T-cell (primary cell): ENCODE measurements around the gene SYNGAP1. TPM values are rescaled to one million over a fixed set of nuclear protein-coding genes. Genes with fewer than 3 reads are reported as not detected.

Source experiments
- ATAC-seq, 4 experiments: fragments of 200-7000 bp in 3 of 4; fragments of 150-1000 bp in 1 of 4; cut with Tn5 transposase; replicated peaks in 1 of 4; 1 replicate in 3 of 4; 2 replicates in 1 of 4; pipeline ENCODE4 v1.10.0; 2021; ENCODE audit warnings: moderate library complexity in 3 of 4, mild to moderate bottlenecking in 2 of 4, moderate number of reproducible peaks in 1 of 4
- CTCF ChIA-PET, 2 donors: fragments of 300-600 bp; sonication (Branson Sonifier 250); formaldehyde crosslinking; loops; one replicate each; lab custom pipeline; 2022; ENCODE audit warnings: antibody characterized with exemption in 2 of 2; lab: Charles Lee
- POLR2A ChIA-PET, 2 donors: fragments of 300-600 bp; sonication (Branson Sonifier 250); formaldehyde crosslinking; loops; one replicate each; lab custom pipeline; 2022; ENCODE audit warnings: antibody characterized with exemption in 2 of 2; lab: Charles Lee
- DNase-seq, 35 experiments: peaks; one replicate each; pipeline versions ENCODE4 v3.0.0 to v3.0.0-alpha.2; 2013 to 2023
- H3K27ac ChIP-seq: one replicate; pipeline ENCODE4 v1.5.1; 2013; ENCODE audit warnings: low read length
- H3K27me3 ChIP-seq, 2 experiments: replicated peaks in 1 of 2; 1 replicate in 1 of 2; 2 replicates in 1 of 2; pipeline versions ENCODE4 v1.6.1 to v1.7.0; 2013; ENCODE audit warnings: low read length in 1 of 2, mixed read lengths in 1 of 2; ENCODE audit not compliant: control insufficient read depth in 2 of 2, insufficient read depth in 2 of 2; ENCODE audit errors: extremely low read depth in 1 of 2
- H3K36me3 ChIP-seq, 2 donors: 1 replicate in 1 of 2; 2 replicates in 1 of 2; pipeline versions ENCODE4 v1.6.1 to v1.7.0; 2013; ENCODE audit warnings: low read length in 1 of 2; ENCODE audit not compliant: control insufficient read depth in 2 of 2, insufficient read depth in 1 of 2; ENCODE audit errors: extremely low read depth in 1 of 2
- H3K4me1 ChIP-seq, 2 experiments: 1 replicate in 1 of 2; 2 replicates in 1 of 2; pipeline versions ENCODE4 v1.6.1 to v1.7.0; 2013; ENCODE audit warnings: low read length in 2 of 2, mixed read lengths in 1 of 2; ENCODE audit not compliant: insufficient read depth in 2 of 2, control insufficient read depth in 1 of 2; ENCODE audit errors: extremely low read depth in 1 of 2
- H3K4me3 ChIP-seq, 2 donors: 1 replicate in 1 of 2; 2 replicates in 1 of 2; pipeline versions ENCODE4 v1.5.1 to v1.7.0; 2013; ENCODE audit warnings: mild to moderate bottlenecking in 2 of 2, low read length in 1 of 2, moderate library complexity in 1 of 2; ENCODE audit not compliant: control insufficient read depth in 1 of 2; ENCODE audit errors: extremely low read depth in 1 of 2
- H3K9me3 ChIP-seq: 2 replicates; pipeline ENCODE4 v1.7.0; 2013
- H3K27ac Mint-ChIP-seq, 2 donors: one replicate each; pipeline ENCODE4 v1.8.0; 2020 to 2021; ENCODE audit warnings: mild to moderate bottlenecking in 2 of 2, mixed read lengths in 2 of 2
- H3K27me3 Mint-ChIP-seq, 2 donors: one replicate each; pipeline ENCODE4 v1.8.0; 2021 to 2022; ENCODE audit warnings: mixed read lengths in 2 of 2
- H3K36me3 Mint-ChIP-seq: one replicate; pipeline ENCODE4 v1.8.0; 2021; ENCODE audit warnings: mixed read lengths
- H3K4me1 Mint-ChIP-seq, 3 donors: one replicate each; pipeline ENCODE4 v1.8.0; 2020 to 2022; ENCODE audit warnings: mixed read lengths in 3 of 3, mild to moderate bottlenecking in 1 of 3
- H3K4me3 Mint-ChIP-seq, 3 donors: one replicate each; pipeline ENCODE4 v1.8.0; 2020 to 2022; ENCODE audit warnings: mild to moderate bottlenecking in 3 of 3, mixed read lengths in 3 of 3, moderate library complexity in 3 of 3
- H3K9me3 Mint-ChIP-seq, 3 donors: one replicate each; pipeline ENCODE4 v1.8.0; 2020 to 2022; ENCODE audit warnings: mixed read lengths in 3 of 3
- WGBS: methylation state at CpG from one replicate; pipeline ENCODE4 v1.1.5; 2013; ENCODE audit warnings: missing lambda C conversion rate; ENCODE audit not compliant: insufficient coverage; 5-methylcytosine and 5-hydroxymethylcytosine counted together
- total RNA-seq, 35 experiments: library from RNA in 6 of 35; stranded (reverse) in 6 of 35; fragments of 120-200 nt in 1 of 35; gene quantifications; one replicate each; pipeline versions ENCODE4 v1.2.1 to v1.2.4 and lab custom pipeline; 2013 to 2026

SYNGAP1 gene
- total RNA-seq, 5 donors from 2014 or later (not counting 1 experiment from before 2014, with no cell fraction given) = 51.2 to 111 (median 64.5) TPM

DNA sequence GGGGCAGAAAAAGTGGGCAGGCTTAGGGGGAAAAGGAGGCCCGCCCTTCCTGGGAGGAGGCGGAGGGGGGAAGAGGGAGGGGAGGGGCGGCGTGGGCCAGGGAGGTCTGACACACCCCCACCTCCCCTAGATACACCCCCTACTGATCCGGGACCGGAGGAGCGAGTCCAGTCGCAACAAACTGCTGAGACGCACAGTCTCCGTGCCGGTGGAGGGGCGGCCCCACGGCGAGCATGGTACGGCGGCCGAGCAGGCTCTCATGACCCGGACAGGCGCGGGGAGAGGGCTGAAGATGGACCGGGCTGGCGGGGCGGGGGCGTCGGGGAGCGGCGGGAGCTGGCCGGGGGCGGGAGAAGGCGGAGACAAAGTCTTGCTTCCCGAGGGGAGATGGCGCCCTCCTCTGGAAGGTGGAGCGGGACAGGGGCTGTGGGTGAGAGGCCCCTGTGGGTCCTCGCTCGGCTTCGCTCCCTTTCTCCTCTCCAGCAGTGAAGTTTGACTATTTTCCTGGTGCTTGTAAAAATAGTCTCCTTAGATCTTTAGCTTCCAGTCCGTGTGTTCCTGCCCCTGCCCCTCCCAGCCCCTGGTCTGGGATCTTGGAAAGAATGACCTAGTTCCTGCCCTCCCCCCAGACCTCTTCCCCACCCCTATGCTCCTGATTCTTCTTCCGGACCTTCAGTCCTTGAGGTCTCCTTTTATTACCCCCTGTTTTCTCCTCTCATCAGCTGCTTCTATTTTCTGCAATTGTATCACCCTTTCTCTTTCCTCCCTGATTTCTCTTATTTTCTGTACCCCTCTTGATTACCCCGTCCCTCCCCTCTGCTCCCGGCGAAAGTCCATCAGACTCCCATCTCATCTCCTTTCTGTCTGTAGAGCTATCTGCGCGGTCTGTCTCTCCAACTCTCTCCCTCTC, 6.1 kb downstream of the SYNGAP1 start:
- Mint-ChIP-seq H3K27me3 (no peaks in the 10 kb centered on the region), H3K36me3 (no peaks in the 10 kb centered on the region), H3K27ac (peak overlapping the region; percentile 95 to 96), H3K9me3 (no peaks in the 10 kb centered on the region), H3K4me3 (peak overlapping the region; percentile 85 to 97 (median 86)), H3K4me1 (peaks cover 61 to 82% (median 78%) of the 10 kb centered on the region in 3 donors)
- ATAC-seq (peak; percentile 61 to 65 (median 62)), DNase-seq (peak; percentile 52 to 87 (median 68))
- no peaks in the 10 kb centered on the region for H3K9me3 ChIP-seq
- ChIA-PET CTCF (interaction anchor here (0.7 to 1.5 kb wide), 5 partner anchors 10 to 126 kb away, joined by 3 to 8 read pairs (median 4); no protein-coding TSS in a partner anchor), POLR2A (interaction anchor here (0.6 to 0.7 kb wide), 4 partner anchors 9 to 136 kb away, joined by 3 to 8 read pairs (median 4); no protein-coding TSS in a partner anchor)
- H3K27ac ChIP-seq = peak overlapping the region; percentile 87
- no peaks in the 10 kb centered on the region for H3K36me3 ChIP-seq
- H3K4me1 ChIP-seq = peaks cover 34 to 60% of the 10 kb centered on the region in 2 experiments
- WGBS = 2% methylated on average over 24 of the region's 43 CpGs
- H3K27me3 ChIP-seq = no peaks in the 10 kb centered on the region
- H3K4me3 ChIP-seq = peak overlapping the region; percentile 65 to 69

DNA sequence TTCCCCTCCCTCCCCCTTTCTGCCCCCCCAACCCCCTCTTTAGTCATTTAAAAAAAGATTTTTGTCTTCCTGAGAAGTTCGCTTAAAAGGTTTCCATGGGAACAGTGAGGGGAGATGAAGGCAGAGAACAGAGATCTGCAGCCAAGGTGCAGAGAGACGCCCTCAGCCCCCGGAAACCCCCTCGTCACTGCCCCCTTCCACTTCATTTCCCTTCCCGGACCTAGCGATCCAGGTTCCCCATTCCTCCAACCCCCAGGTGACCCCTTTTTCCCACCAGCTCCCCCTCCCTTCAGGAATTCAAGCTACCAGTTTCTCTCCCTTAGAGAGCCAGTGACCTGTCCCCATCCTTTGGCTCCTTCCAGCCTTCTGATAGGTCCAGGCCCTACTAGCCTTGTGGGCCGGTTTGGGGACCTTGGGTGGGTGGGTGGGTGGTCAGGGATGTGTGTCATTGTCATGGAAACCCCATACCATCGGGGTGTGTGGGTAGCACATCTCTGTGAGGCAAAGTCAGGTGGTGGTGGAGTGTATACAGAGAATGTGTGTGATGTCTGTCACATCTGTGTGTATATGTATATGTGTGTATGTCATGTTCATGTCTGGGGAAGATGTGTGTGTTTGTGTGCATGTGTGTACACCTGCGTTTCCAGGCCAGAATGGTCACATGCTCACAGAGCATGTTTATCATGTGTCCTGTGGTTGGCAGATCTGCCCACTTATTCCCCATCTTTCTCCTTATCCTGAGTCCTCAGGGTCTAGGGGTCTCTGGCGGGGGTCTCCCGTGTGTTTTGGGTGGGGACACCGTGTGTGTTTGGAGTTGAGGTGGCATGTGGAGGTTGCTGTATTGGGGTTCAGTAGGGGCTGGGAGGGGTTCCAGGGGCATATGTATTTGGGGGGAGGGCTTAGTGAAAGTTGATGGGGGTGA, 7.0 kb downstream of the SYNGAP1 start:
- Histone ChIP-seq H3K27me3 (no peaks in the 10 kb centered on the region), H3K36me3 (no peaks in the 10 kb centered on the region), H3K4me3 (peak overlapping the region; percentile 65 to 67), H3K4me1 (peaks cover 39 to 69% of the 10 kb centered on the region in 2 experiments), H3K27ac (peak overlapping the region; percentile 87), H3K9me3 (no peaks in the 10 kb centered on the region)
- WGBS = 0% methylated on average over 5 of the region's 12 CpGs
- Mint-ChIP-seq H3K4me3 (peak overlapping the region; percentile 85 to 97 (median 86)), H3K36me3 (no peaks in the 10 kb centered on the region), H3K9me3 (no peaks in the 10 kb centered on the region), H3K27ac (peak overlapping the region; percentile 95 to 96), H3K4me1 (peaks cover 66 to 79% (median 78%) of the 10 kb centered on the region in 3 donors), H3K27me3 (no peaks in the 10 kb centered on the region)
- ATAC-seq (peak in 1 of 4 experiments; percentile 19), DNase-seq (peak in 7 of 35 experiments; percentile 12 to 74 (median 30))
- CTCF ChIA-PET = interaction anchor here (0.6 to 1.5 kb wide), 6 partner anchors 11 to 438 kb away, joined by 3 to 8 read pairs (median 4); partner anchors contain the start of gene ZBTB9 (in 1 of the 2)
- POLR2A ChIA-PET = interaction anchor here (0.6 kb wide), 2 partner anchors 36 to 1574 kb away, joined by 3 to 5 read pairs; no protein-coding TSS in a partner anchor

DNA sequence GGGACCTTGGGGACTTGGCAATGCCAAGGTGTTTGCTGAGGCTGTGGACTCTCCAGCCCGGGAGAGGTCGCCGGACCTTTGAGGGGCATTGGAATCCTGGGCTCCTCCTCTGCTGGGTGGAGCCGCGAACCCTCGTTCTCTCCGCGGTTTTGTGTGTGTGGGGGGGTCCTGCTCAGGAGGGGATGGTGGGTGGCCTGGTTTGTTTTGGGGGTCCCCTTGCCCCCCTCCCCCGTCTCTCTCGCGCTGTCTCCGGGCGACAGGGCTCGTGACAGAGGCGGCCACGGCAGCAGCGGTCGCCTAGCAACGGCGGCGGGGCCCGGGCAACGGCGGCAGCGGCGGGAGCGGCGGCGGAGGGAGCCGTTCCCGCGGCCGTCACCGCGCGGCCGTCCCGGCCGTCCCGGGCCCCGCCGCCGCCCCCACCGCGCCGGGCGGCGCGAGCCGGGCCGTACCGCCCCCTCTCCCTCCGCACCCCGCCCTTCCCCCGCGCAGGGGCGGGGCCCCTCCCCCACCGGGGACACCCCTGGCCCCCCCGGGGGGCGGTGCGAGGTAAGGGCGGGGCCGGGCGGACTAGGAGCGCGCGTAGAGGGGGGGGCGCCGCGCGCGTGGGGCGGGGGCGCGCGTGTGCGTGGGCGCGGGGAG, 7.8 kb downstream of the SYNGAP1 start:
- ATAC-seq = peak; percentile 8 to 16 (median 10)
- peak overlapping the region; percentile 67 to 68 for H3K4me3 ChIP-seq
- peak in 28 of 35 experiments; percentile 22 to 78 (median 48) for DNase-seq
- Mint-ChIP-seq H3K36me3 (peaks cover 2% of the 10 kb centered on the region), H3K9me3 (no peaks in the 10 kb centered on the region), H3K27me3 (no peaks in the 10 kb centered on the region), H3K4me3 (peak overlapping the region; percentile 86 to 97 (median 87)), H3K4me1 (peaks cover 72 to 87% (median 84%) of the 10 kb centered on the region in 3 donors), H3K27ac (peak overlapping the region; percentile 84 to 96)
- H3K36me3 ChIP-seq = peaks cover 0 to 4% of the 10 kb centered on the region in 2 donors
- H3K4me1 ChIP-seq = peaks cover 44 to 77% of the 10 kb centered on the region in 2 experiments
- peak overlapping the region; percentile 88 for H3K27ac ChIP-seq
- no peaks in the 10 kb centered on the region for H3K27me3 ChIP-seq
- no peaks in the 10 kb centered on the region for H3K9me3 ChIP-seq
- POLR2A ChIA-PET = no interaction called here
- CTCF ChIA-PET = interaction anchor here in 1 of 2 donors (3.1 kb wide), 1 partner anchor 10 kb away, joined by 12 read pairs; the partner anchor contains the start of gene CUTA
- WGBS = 0% methylated on average over 17 of the region's 79 CpGs

DNA sequence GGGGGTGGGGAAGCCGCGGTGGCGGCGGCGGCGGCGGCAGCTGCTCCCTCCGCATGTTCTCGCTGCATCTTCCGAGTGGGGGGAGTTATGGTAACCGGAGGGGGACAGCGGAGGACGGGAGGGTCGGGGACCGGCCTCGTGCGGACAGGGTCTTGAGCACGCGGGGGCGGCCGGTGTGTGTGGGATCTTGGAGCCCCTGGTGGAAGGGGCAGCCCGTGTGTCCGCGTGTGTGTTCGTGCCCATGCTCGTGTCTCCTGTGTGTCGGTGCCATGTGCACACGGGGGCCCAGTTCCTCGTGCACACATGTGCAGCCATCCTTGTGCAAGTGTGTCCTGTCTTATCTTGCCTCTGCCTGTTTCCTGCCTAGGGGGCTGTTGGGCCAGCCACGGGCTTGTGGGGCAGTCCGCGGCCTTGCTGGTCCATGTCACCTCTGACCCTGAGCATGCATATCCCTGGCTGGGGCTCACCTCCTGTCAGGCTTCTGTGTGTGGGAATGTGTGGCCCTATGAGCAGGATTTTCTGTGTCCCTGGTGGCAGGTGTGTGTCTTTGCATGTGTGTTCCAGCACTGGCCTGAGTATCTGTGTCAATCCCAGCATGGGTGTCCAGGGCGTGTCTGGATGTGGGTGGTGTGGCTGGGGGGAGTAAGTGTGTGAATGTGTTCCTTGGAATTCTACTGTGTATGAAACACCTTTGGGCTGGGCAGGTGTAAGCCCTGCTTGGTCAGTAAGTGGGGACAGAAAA, 8.5 kb downstream of the SYNGAP1 start:
- Histone ChIP-seq H3K4me1 (peaks cover 47 to 84% of the 10 kb centered on the region in 2 experiments), H3K9me3 (no peaks in the 10 kb centered on the region), H3K27me3 (no peaks in the 10 kb centered on the region), H3K36me3 (peaks cover 0 to 10% of the 10 kb centered on the region in 2 donors), H3K27ac (peak overlapping the region; percentile 88), H3K4me3 (peak overlapping the region; percentile 68 to 71)
- Mint-ChIP-seq H3K27me3 (no peaks in the 10 kb centered on the region), H3K27ac (peak overlapping the region; percentile 90 to 95), H3K4me3 (peak overlapping the region; percentile 85 to 97 (median 87)), H3K4me1 (peaks cover 78 to 87% (median 86%) of the 10 kb centered on the region in 3 donors), H3K36me3 (peaks cover 6% of the 10 kb centered on the region), H3K9me3 (no peaks in the 10 kb centered on the region)
- ChIA-PET CTCF (interaction anchor here (0.6 to 3.1 kb wide), 4 partner anchors 10 to 99 kb away, joined by 3 to 12 read pairs (median 5); partner anchors contain the start of gene CUTA (in 1 of the 2)), POLR2A (no interaction called here)
- peak in 2 of 4 experiments; percentile 4 to 6 for ATAC-seq
- DNase-seq = peak in 8 of 35 experiments; percentile 7 to 60 (median 30)
- 7% methylated on average over 23 of the region's 33 CpGs for WGBS
